Right lobe of liver (tissue), 6 donors: ENCODE measurements around the gene CD248. TPM values are rescaled to one million over a fixed set of nuclear protein-coding genes. Genes with fewer than 3 reads are reported as not detected.

Source experiments
- ATAC-seq, 4 donors: fragments of 200-7000 bp; cut with Tn5 transposase; one replicate each; pipeline ENCODE4 v1.9.1; 2020; ENCODE audit warnings: mild to moderate bottlenecking in 4 of 4, moderate library complexity in 4 of 4
- DNase-seq, 3 donors: peaks; one replicate each; pipeline ENCODE4 v3.0.0-alpha.2; 2020
- H3K27ac ChIP-seq, 3 donors: fragments of 200-600 bp; one replicate each; pipeline ENCODE4 v1.8.0; 2022
- H3K27me3 ChIP-seq, 2 donors: fragments of 200-600 bp; one replicate each; pipeline ENCODE4 v1.8.0; 2022
- H3K36me3 ChIP-seq, 4 donors: fragments of 200-600 bp; sonication (generic) in 1 of 4; one replicate each; pipeline versions ENCODE4 v1.5.1 to v1.8.0; 2017 to 2022; ENCODE audit warnings: control low read depth in 1 of 4
- H3K4me1 ChIP-seq, 4 donors: fragments of 200-600 bp; sonication (generic) in 1 of 4; one replicate each; pipeline versions ENCODE4 v1.5.1 to v1.8.0; 2017 to 2022; ENCODE audit warnings: control low read depth in 1 of 4
- H3K4me3 ChIP-seq, 3 donors: fragments of 200-600 bp; one replicate each; pipeline ENCODE4 v1.8.0; 2022
- H3K9me3 ChIP-seq, 4 donors: fragments of 200-600 bp; sonication (generic) in 1 of 4; one replicate each; pipeline versions ENCODE4 v1.5.1 to v1.8.0; 2017 to 2022; ENCODE audit warnings: control low read depth in 1 of 4
- CTCF ChIP-seq, 4 donors: fragments of 200-600 bp in 3 of 4; fragments of 450-650 bp in 1 of 4; IDR thresholded peaks; one replicate each; pipeline versions ENCODE4 v1.5.1 to v1.8.0; 2016 to 2022; ENCODE audit warnings: antibody characterized with exemption in 4 of 4, mild to moderate bottlenecking in 2 of 4
- POLR2A ChIP-seq: fragments of 450-650 bp; IDR thresholded peaks from one replicate; pipeline ENCODE4 v1.6.1; 2017; ENCODE audit warnings: antibody characterized with exemption, mild to moderate bottlenecking
- WGBS: methylation state at CpG from one replicate; pipeline ENCODE4 v1.1.6; 2018; ENCODE audit warnings: low coverage, low lambda C conversion rate; ENCODE audit not compliant: insufficient coverage; ENCODE audit errors: missing lambda C conversion rate; 5-methylcytosine and 5-hydroxymethylcytosine counted together
- intact Hi-C, 2 donors: fragments of 100-400 bp; cut with DNase I; formaldehyde crosslinking; loops; one replicate each; pipeline versions ENCODE4 v1.11.2 to v1.14.1; 2022
- total RNA-seq, 6 experiments: library from RNA; depleted of rRNA in 2 of 6; stranded (reverse); fragments of >200 nt in 2 of 6; fragmentation: NEBNext Ultra II Directional in 3 of 6; extraction: Animal tissue kit (Norgen Biotek cat#: 25700) in 3 of 6; gene quantifications; one replicate each; pipeline versions ENCODE4 v1.1.0 to v1.2.4, GENCODE V29; 2016 to 2023
- donor health status: DM: no; HTN: yes; CAD: no.
- donor health status: DM: no; HTN: no; CAD: no.
- donor health status: DM: no; HTN: no; CAD: no.
- donor health status: DM: no; HTN: yes; CAD: no.
- donor health status: DM: no; HTN: yes; CAD: no.

CD248 gene
- total RNA-seq, 6 experiments from 2014 or later = 0.37 to 3.2 (median 0.94) TPM

- peaks cover 0 to 8% (median 0%) of the 10 kb centered on the region in 4 donors for H3K4me1 ChIP-seq
- ATAC-seq (peak in 2 of 4 donors; percentile 5 to 21), DNase-seq (no peak)
- H3K36me3 ChIP-seq = no peaks in the 10 kb centered on the region
- no peaks in the 10 kb centered on the region for H3K9me3 ChIP-seq
- no peak overlapping the region for H3K4me3 ChIP-seq
- WGBS = 17% methylated on average over 1 of the region's 3 CpGs
- TF ChIP-seq POLR2A (no peak), CTCF (IDR thresholded peaks at IDR 0.05) (no peak)
- intact Hi-C loops = no loop called here
- no peaks in the 10 kb centered on the region for H3K27me3 ChIP-seq
- no peak overlapping the region for H3K27ac ChIP-seq
Observed at GRCh38 chr11:66328031-66328301, 11.1 kb upstream of the CD248 start.

- Histone ChIP-seq H3K36me3 (no peaks in the 10 kb centered on the region), H3K27ac (no peak overlapping the region), H3K9me3 (no peaks in the 10 kb centered on the region), H3K4me3 (no peak overlapping the region), H3K4me1 (peaks cover 0 to 8% (median 0%) of the 10 kb centered on the region in 4 donors), H3K27me3 (no peaks in the 10 kb centered on the region)
- ATAC-seq (no peak), DNase-seq (no peak)
- TF ChIP-seq CTCF (IDR thresholded peaks at IDR 0.05) = no peak
- no peak for TF ChIP-seq POLR2A
- intact Hi-C loops = no loop called here
- 75% methylated on average over 9 of the region's 10 CpGs for WGBS
Observed at GRCh38 chr11:66327171-66328030, 10.6 kb upstream of the CD248 start.

GRCh38 chr11:66326261-66327111, 9.6 kb upstream of the CD248 start:
- Histone ChIP-seq H3K9me3 (no peaks in the 10 kb centered on the region), H3K27me3 (no peaks in the 10 kb centered on the region), H3K36me3 (no peaks in the 10 kb centered on the region), H3K4me3 (no peak overlapping the region), H3K4me1 (peaks cover 0 to 8% (median 0%) of the 10 kb centered on the region in 4 donors), H3K27ac (no peak overlapping the region)
- no peak for TF ChIP-seq CTCF (IDR thresholded peaks at IDR 0.05)
- TF ChIP-seq POLR2A = no peak
- ATAC-seq (peak in 1 of 4 donors; percentile 3), DNase-seq (no peak)
- WGBS = 39% methylated on average over 6 of the region's 21 CpGs
- intact Hi-C loops = no loop called here

GRCh38 chr11:66325263-66325671, 8.4 kb upstream of the CD248 start:
- intact Hi-C loops = no loop called here
- DNase-seq = no peak

More at GRCh38 chr11:66325263-66325671, 8.4 kb upstream of the CD248 start:
- no peak for ATAC-seq
- no peak overlapping the region for H3K27ac ChIP-seq
- no peaks in the 10 kb centered on the region for H3K27me3 ChIP-seq
- H3K36me3 ChIP-seq = no peaks in the 10 kb centered on the region
- TF ChIP-seq POLR2A (no peak), CTCF (IDR thresholded peaks at IDR 0.05) (no peak)
- peaks cover 0 to 8% (median 0%) of the 10 kb centered on the region in 4 donors for H3K4me1 ChIP-seq
- H3K9me3 ChIP-seq = no peaks in the 10 kb centered on the region
- WGBS = 53% methylated on average over 2 of the region's 8 CpGs
- H3K4me3 ChIP-seq = no peak overlapping the region
